Thyroid gland (tissue), 4 donors: ENCODE data around the gene PRDX1. TPM values are rescaled to one million over a fixed set of nuclear protein-coding genes. Genes with fewer than 3 reads are reported as not detected.

Source experiments
- DNase-seq, 2 donors: peaks; one replicate each; pipeline ENCODE4 v3.0.0-alpha.2; 2019
- H3K27ac ChIP-seq, 3 donors: fragments of 200-600 bp; sonication (generic); 1 replicate in 2 of 3; 2 replicates in 1 of 3; pipeline ENCODE4 v1.5.1; 2016 to 2019; ENCODE audit warnings: mild to moderate bottlenecking in 1 of 3, moderate library complexity in 1 of 3
- H3K27me3 ChIP-seq: fragments of 200-600 bp; sonication (generic); one replicate; pipeline ENCODE4 v1.5.1; 2019
- H3K36me3 ChIP-seq, 2 donors: fragments of 200-600 bp; sonication (generic); one replicate each; pipeline ENCODE4 v1.5.1; 2016 to 2019
- H3K4me1 ChIP-seq, 2 donors: fragments of 200-600 bp; sonication (generic); one replicate each; pipeline ENCODE4 v1.5.1; 2017 to 2019
- H3K4me3 ChIP-seq, 3 donors: fragments of 200-600 bp; sonication (generic); replicated peaks in 1 of 3; 1 replicate in 2 of 3; 2 replicates in 1 of 3; pipeline ENCODE4 v1.5.1; 2016; ENCODE audit warnings: mild to moderate bottlenecking in 1 of 3
- H3K9me3 ChIP-seq: fragments of 200-600 bp; sonication (generic); one replicate; pipeline ENCODE4 v1.5.1; 2017
- POLR2A ChIP-seq, 2 donors: fragments of 450-650 bp; IDR thresholded peaks; one replicate each; pipeline ENCODE4 v1.6.1; 2017; ENCODE audit warnings: antibody characterized with exemption in 2 of 2, mild to moderate bottlenecking in 2 of 2, moderate library complexity in 1 of 2
- WGBS, 2 donors: methylation state at CpG; one replicate each; pipeline ENCODE4 v1.1.5; 2017; 5-methylcytosine and 5-hydroxymethylcytosine counted together
- intact Hi-C: fragments of 100-400 bp; cut with DNase I; formaldehyde crosslinking; loops from one replicate; pipeline ENCODE4 v1.15.1; 2023
- total RNA-seq, 4 donors: library from RNA; depleted of rRNA; stranded (reverse); fragments of >200 nt; gene quantifications; one replicate each; pipeline ENCODE4 v1.2.3, GENCODE V29; 2016
- TF ChIP-seq, protein P1 (sequence below), 6 experiments: fragments of 200-600 bp in 3 of 6; fragments of 450-650 bp in 3 of 6; sonication (generic) in 3 of 6; IDR thresholded peaks; one replicate each; pipeline ENCODE4 v1.5.1; 2016 to 2019; ENCODE audit warnings: antibody characterized with exemption in 6 of 6, mild to moderate bottlenecking in 2 of 6, inconsistent platforms in 1 of 6, moderate library complexity in 1 of 6

Gene PRDX1
- total RNA-seq, 4 donors from 2014 or later, result 872 to 1,202 (median 1,015) TPM

DNA sequence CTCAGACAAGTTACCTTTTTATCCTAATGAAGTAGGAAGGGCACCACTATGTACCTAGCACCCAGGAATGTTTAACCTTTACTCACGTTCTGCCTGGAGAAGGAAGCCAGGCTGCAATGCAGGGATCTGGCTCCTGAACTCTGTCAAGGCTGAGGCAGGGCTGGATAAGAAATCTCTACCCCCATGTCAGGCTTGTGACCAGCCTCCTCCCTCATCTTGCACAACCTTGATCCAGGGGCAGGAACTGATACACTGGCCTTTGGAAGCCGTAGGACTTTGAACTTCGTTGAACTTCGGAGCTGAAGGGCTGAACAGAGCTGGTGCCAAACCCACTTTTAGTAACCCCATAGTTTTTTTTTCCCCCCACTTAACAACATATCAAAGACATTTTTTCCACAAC, 20.9 kb upstream of the PRDX1 start:
- Histone ChIP-seq H3K4me1 (peaks cover 0 to 26% of the 10 kb centered on the region in 2 donors), H3K4me3 (no peak overlapping the region), H3K9me3 (no peaks in the 10 kb centered on the region), H3K27me3 (no peaks in the 10 kb centered on the region), H3K36me3 (no peaks in the 10 kb centered on the region), H3K27ac (no peak overlapping the region)
- WGBS, 2 donors, result 81 to 85% methylated on average over 3 to 4 of the region's 4 CpGs
- no peak for DNase-seq
- intact Hi-C loops, result no loop called here
- no peak for TF ChIP-seq POLR2A (IDR thresholded peaks at IDR 0.05)

DNA sequence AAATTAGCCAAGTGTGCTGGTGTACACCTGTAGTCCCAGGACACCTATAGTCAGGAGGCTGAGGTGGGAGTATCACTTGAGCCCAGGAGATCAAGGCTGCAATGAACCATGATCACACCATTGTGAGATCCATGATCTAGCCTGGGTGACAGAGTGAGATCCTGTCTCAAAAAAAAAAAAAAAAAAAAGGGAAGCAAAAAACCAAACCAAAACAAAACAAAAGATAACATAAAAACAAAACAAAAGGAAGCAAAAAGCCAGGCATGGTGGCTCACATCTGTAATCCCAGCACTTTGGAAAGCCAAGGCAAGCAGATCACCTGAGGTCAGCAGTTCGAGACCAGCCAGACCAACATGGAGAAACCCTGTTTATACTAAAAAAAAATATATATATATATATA, 19.5 kb upstream of the PRDX1 start:
- Histone ChIP-seq H3K4me3 (no peak overlapping the region), H3K27me3 (no peaks in the 10 kb centered on the region), H3K9me3 (no peaks in the 10 kb centered on the region), H3K27ac (no peak overlapping the region), H3K36me3 (no peaks in the 10 kb centered on the region), H3K4me1 (peaks cover 0 to 25% of the 10 kb centered on the region in 2 donors)
- 93 to 95% methylated on average over 1 of the region's 1 CpG for WGBS, 2 donors
- DNase-seq, result no peak
- intact Hi-C loops, result no loop called here
- TF ChIP-seq, protein P1, sequence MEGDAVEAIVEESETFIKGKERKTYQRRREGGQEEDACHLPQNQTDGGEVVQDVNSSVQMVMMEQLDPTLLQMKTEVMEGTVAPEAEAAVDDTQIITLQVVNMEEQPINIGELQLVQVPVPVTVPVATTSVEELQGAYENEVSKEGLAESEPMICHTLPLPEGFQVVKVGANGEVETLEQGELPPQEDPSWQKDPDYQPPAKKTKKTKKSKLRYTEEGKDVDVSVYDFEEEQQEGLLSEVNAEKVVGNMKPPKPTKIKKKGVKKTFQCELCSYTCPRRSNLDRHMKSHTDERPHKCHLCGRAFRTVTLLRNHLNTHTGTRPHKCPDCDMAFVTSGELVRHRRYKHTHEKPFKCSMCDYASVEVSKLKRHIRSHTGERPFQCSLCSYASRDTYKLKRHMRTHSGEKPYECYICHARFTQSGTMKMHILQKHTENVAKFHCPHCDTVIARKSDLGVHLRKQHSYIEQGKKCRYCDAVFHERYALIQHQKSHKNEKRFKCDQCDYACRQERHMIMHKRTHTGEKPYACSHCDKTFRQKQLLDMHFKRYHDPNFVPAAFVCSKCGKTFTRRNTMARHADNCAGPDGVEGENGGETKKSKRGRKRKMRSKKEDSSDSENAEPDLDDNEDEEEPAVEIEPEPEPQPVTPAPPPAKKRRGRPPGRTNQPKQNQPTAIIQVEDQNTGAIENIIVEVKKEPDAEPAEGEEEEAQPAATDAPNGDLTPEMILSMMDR (IDR thresholded peaks at IDR 0.05), result no peak
- no peak for TF ChIP-seq POLR2A (IDR thresholded peaks at IDR 0.05)

DNA sequence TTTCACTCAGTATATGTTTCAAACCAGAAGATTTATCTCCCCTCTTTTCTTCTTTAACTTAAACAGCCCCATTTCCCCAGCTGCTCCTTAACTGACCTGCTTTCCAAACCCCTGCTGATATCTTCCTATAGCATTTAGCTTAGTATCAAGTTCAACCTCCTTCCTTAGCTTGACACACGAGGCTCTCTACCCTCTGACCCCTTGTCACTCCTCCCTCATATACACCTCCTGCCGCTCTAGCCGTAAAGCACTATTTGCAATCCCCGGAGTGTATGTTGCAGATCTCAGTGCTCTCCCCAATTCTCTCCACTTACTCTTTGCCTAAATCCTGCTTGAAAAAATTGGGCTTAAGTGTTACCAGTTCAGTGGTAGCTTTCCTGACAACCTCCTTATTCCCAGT, 15.2 kb upstream of the PRDX1 start:
- Histone ChIP-seq H3K4me3 (no peak overlapping the region), H3K36me3 (no peaks in the 10 kb centered on the region), H3K27ac (no peak overlapping the region), H3K4me1 (no peaks in the 10 kb centered on the region), H3K27me3 (no peaks in the 10 kb centered on the region), H3K9me3 (no peaks in the 10 kb centered on the region)
- intact Hi-C loops, result no loop called here
- 72 to 74% methylated on average over 4 of the region's 4 CpGs for WGBS, 2 donors
- DNase-seq, result no peak
- TF ChIP-seq, protein P1 (IDR thresholded peaks at IDR 0.05), result no peak

DNA sequence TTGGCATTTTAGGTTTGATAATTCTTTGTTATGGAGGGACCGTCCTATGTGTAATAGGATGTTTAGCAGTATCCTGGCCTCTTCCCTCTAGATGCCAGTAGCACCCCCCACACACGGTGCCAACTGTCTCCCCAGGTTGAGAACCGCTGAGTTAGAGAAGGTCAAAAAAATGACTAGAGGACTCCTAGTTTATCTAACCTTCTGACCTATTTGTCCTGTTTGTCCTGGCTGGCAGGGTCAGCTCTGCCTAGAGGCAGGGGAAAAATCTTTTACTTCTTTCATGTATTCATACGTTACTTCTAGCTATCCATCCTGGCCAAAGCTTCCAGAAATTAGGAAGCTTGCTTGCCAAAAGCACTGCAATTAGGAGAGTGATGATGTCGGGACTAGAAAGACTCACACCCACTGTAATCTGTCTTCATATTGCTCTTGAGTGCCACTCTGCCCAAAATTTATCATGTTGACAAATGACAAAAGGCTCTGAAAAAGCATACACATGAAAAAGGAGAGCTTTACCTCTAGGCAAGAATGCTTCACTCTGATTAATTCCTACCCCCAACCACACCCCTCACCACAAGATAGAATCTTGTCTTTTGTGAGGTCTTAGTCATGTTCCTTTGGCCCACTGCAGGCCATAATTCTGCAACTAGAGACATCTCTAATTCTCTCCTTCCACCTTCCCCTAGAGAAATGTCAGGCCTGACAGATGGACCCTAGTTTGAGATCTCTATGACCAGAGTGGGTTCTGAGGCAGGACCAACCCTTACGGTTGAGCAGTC, 14.5 kb upstream of the PRDX1 start:
- H3K27ac ChIP-seq, result no peak overlapping the region
- no peaks in the 10 kb centered on the region for H3K9me3 ChIP-seq
- intact Hi-C loops, result no loop called here
- no peak for TF ChIP-seq POLR2A (IDR thresholded peaks at IDR 0.05)
- TF ChIP-seq, protein P1 (IDR thresholded peaks at IDR 0.05), result no peak
- H3K36me3 ChIP-seq, result no peaks in the 10 kb centered on the region
- H3K4me3 ChIP-seq, result no peak overlapping the region
- no peaks in the 10 kb centered on the region for H3K27me3 ChIP-seq
- WGBS, 2 donors, result 65 to 67% methylated on average over 6 of the region's 6 CpGs
- DNase-seq, result no peak
- H3K4me1 ChIP-seq, result no peaks in the 10 kb centered on the region

DNA sequence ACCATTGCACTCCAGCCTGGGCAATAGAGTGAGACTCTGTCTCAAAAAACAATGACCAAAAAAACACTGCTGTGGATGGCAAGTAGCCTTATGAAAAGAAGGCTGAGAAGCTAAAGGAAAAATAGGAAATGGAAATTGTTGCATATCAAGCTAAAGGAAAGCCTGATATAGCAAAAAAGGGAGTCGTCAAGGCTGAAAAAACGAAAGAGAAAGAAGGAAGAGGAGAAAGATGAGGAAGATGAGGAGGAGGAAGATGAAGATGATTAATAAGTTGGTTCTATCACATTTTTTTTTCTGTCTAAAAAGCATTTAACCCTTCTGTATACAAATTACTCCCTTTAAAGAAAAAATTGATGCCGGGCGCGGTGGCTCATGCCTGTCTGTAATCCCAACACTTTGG, 10.2 kb upstream of the PRDX1 start:
- Histone ChIP-seq H3K9me3 (no peaks in the 10 kb centered on the region), H3K27ac (no peak overlapping the region), H3K4me1 (peaks cover 4 to 10% of the 10 kb centered on the region in 2 donors), H3K27me3 (no peaks in the 10 kb centered on the region), H3K4me3 (no peak overlapping the region), H3K36me3 (no peaks in the 10 kb centered on the region)
- intact Hi-C loops, result no loop called here
- TF ChIP-seq POLR2A (IDR thresholded peaks at IDR 0.05), result no peak
- DNase-seq, result no peak
- 88 to 91% methylated on average over 5 of the region's 5 CpGs for WGBS, 2 donors

DNA sequence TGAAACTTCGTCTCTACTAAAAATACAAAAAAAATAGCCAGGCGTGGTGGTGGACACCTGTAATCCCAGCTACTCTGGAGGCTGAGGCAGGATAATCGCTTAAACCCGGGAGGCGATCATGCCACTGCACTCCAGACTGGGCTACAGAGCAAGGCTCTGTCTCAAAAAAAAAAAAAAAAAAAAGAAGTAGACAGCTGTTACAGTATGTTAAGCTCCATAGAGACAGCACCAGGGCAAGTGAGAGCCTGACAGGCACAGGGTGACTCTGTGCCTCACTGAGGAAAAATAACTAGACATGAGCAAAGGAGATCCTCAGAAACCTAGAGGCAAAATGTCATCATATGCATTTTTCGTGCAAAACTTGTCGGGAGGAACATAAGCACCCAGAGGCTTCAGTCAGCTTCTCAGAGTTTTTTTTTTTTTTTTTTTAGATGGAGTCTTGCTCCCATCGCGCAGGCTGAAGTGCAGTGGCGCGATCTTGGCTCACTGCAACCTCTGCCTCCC, 9.0 kb upstream of the PRDX1 start:
- H3K27ac ChIP-seq, result no peak overlapping the region
- H3K9me3 ChIP-seq, result no peaks in the 10 kb centered on the region
- intact Hi-C loops, result no loop called here
- DNase-seq, result no peak
- TF ChIP-seq POLR2A (IDR thresholded peaks at IDR 0.05), result no peak
- TF ChIP-seq, protein P1 (IDR thresholded peaks at IDR 0.05), result no peak
- H3K27me3 ChIP-seq, result no peaks in the 10 kb centered on the region
- no peaks in the 10 kb centered on the region for H3K36me3 ChIP-seq
- H3K4me3 ChIP-seq, result no peak overlapping the region
- H3K4me1 ChIP-seq, result peaks cover 10 to 17% of the 10 kb centered on the region in 2 donors
- 96 to 97% methylated on average over 11 of the region's 11 CpGs for WGBS, 2 donors
